AG04450 (cell line): ENCODE measurements around the gene MASP1. TPM values are rescaled to one million over a fixed set of nuclear protein-coding genes. Genes with fewer than 3 reads are reported as not detected.

Experiments
- CTCF ChIA-PET: fragments of 300-600, 350-600 bp; formaldehyde crosslinking; extraction: SDS; loops from one replicate; lab custom pipeline; 2022; ENCODE audit warnings: antibody characterized with exemption, inconsistent platforms; lab: Charles Lee
- POLR2A ChIA-PET: fragments of 350-600 bp; formaldehyde crosslinking; extraction: SDS; loops from one replicate; lab custom pipeline; 2021; ENCODE audit warnings: antibody characterized with exemption, inconsistent platforms; lab: Yijun Ruan, JAX
- DNase-seq: peaks from one replicate; pipeline ENCODE4 v3.0.0-alpha.2; 2011; ENCODE audit warnings: low read depth, low spot score
- H3K27ac ChIP-seq: one replicate; pipeline ENCODE4 v1.5.1; 2012; ENCODE audit warnings: low read depth, low read length, control low read depth
- H3K27me3 ChIP-seq: one replicate; pipeline ENCODE4 v1.6.0; 2012; ENCODE audit warnings: low read length; ENCODE audit not compliant: control insufficient read depth, insufficient read depth
- H3K4me3 ChIP-seq: 2 replicates; pipeline ENCODE4 v1.5.1; 2011; ENCODE audit warnings: mild to moderate bottlenecking, low read depth, low read length, control low read depth
- H3K9me3 ChIP-seq: 2 replicates; pipeline ENCODE4 v1.5.1; 2012; ENCODE audit warnings: low read length; ENCODE audit not compliant: control insufficient read depth, insufficient read depth
- polyA plus RNA-seq: library from polyadenylated mRNA; depleted of rRNA; stranded (reverse); fragments of >200 nt; gene quantifications from 2 replicates; pipeline ENCODE4 v1.2.3, GENCODE V29; 2011
- TF ChIP-seq, protein P1 (sequence below): IDR thresholded peaks from 2 replicates; pipeline ENCODE4 v1.5.1; 2011; ENCODE audit warnings: low read depth, low read length, control low read depth, inconsistent platforms

The MASP1 gene
- polyA plus RNA-seq, 1 experiment, result 80.7 TPM

DNA sequence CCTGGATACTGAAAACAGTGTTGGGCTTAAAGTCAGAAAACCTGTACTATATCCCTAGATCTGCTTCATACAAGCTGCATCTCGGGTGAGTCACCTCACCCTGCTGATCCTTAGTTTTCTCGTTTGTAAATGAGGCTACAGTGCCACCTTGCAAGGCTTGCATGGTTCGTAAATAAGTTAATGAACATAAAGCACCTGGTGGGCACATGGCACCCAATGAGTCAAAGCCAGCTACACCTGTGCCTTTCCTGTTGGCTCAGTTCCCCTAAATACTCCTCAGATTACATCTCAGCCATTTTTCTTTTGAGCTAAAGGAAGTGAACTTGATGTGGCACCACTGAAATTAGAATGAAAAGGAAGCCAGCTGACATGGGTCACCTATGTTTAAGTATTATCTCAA, 67.7 kb downstream of the MASP1 start:
- POLR2A ChIA-PET, result interaction anchor here (1.6 kb wide), 1 partner anchor 40 kb away, joined by 5 read pairs; no protein-coding TSS in a partner anchor
- H3K9me3 ChIP-seq, result no peaks in the 10 kb centered on the region
- H3K4me3 ChIP-seq, result no peak overlapping the region
- no peak overlapping the region for H3K27ac ChIP-seq
- CTCF ChIA-PET, result interaction anchor here (0.9 to 13.5 kb wide), 7 partner anchors 9 to 491 kb away, joined by 3 to 286 read pairs (median 7); no protein-coding TSS in a partner anchor
- TF ChIP-seq, protein P1, sequence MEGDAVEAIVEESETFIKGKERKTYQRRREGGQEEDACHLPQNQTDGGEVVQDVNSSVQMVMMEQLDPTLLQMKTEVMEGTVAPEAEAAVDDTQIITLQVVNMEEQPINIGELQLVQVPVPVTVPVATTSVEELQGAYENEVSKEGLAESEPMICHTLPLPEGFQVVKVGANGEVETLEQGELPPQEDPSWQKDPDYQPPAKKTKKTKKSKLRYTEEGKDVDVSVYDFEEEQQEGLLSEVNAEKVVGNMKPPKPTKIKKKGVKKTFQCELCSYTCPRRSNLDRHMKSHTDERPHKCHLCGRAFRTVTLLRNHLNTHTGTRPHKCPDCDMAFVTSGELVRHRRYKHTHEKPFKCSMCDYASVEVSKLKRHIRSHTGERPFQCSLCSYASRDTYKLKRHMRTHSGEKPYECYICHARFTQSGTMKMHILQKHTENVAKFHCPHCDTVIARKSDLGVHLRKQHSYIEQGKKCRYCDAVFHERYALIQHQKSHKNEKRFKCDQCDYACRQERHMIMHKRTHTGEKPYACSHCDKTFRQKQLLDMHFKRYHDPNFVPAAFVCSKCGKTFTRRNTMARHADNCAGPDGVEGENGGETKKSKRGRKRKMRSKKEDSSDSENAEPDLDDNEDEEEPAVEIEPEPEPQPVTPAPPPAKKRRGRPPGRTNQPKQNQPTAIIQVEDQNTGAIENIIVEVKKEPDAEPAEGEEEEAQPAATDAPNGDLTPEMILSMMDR, result no peak
- DNase-seq, result no peak
- H3K27me3 ChIP-seq, result no peaks in the 10 kb centered on the region

- no peak overlapping the region for H3K4me3 ChIP-seq
- ChIA-PET POLR2A (no interaction called here), CTCF (interaction anchor here (0.9 to 13.5 kb wide), 6 partner anchors 10 to 492 kb away, joined by 3 to 286 read pairs (median 8); no protein-coding TSS in a partner anchor)
- no peak overlapping the region for H3K27ac ChIP-seq
- TF ChIP-seq, protein P1, result no peak
- no peaks in the 10 kb centered on the region for H3K27me3 ChIP-seq
- no peaks in the 10 kb centered on the region for H3K9me3 ChIP-seq
- no peak for DNase-seq
These were observed 68.7 kb downstream of the MASP1 start for GRCh38 chr3:187222801-187223200.

DNA sequence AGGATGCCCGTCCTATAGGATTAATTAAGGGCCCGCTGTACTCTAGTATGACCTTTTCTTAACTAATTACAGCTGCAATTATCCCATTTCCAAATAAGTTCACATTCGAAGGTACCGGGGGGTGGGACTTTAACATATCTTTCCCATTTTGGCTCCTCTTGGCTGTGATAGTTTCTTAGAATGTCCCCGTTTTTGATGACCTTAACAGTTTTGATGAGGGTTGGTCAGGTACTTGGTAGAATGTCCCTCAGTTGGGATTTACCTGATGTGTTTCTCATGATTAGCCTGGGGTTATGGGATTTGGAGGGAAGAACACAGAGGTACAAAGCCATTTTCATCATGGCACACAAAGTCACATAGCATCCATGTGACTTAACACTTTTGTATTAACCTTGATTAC, 76.1 kb downstream of the MASP1 start:
- no peak overlapping the region for H3K4me3 ChIP-seq
- H3K27ac ChIP-seq, result no peak overlapping the region
- ChIA-PET CTCF (interaction anchor here (0.6 to 13.5 kb wide), 4 partner anchors 13 to 465 kb away, joined by 3 to 241 read pairs (median 6); no protein-coding TSS in a partner anchor), POLR2A (no interaction called here)
- H3K27me3 ChIP-seq, result no peaks in the 10 kb centered on the region
- TF ChIP-seq, protein P1, result no peak
- no peaks in the 10 kb centered on the region for H3K9me3 ChIP-seq
- DNase-seq, result no peak

DNA sequence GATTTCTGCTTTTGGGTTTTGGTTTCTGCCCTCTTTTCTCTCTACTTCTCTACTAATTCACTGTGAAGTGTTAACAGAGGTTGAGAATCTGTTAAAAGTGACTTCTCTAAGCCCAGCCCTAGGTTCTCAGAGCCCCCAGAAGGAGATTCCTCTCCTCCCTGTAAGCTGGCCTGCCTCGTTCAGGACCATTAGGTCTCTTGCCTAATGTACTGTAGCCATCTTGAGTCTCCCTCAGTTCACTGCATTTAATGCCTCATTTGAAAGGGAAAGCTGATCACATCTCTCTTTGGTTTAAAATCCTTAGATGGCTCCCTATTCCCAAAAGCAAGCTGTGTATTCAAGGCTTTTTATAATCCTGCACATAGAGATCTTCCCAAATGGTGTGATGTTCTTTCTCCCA, 77.9 kb downstream of the MASP1 start:
- Histone ChIP-seq H3K9me3 (no peaks in the 10 kb centered on the region), H3K27me3 (no peaks in the 10 kb centered on the region), H3K27ac (no peak overlapping the region), H3K4me3 (no peak overlapping the region)
- CTCF ChIA-PET, result interaction anchor here (1.0 kb wide), 2 partner anchors 74 to 106 kb away, joined by 3 read pairs; no protein-coding TSS in a partner anchor
- DNase-seq, result no peak
- POLR2A ChIA-PET, result interaction anchor here (0.8 kb wide), 1 partner anchor 14 kb away, joined by 4 read pairs; no protein-coding TSS in a partner anchor
- TF ChIP-seq, protein P1, result no peak

GRCh38 chr3:187212705-187213104, 78.8 kb downstream of the MASP1 start:
- TF ChIP-seq, protein P1, result no peak
- CTCF ChIA-PET, result interaction anchor here (0.9 to 4.1 kb wide), 3 partner anchors 47 to 404 kb away, joined by 3 to 29 read pairs (median 3); no protein-coding TSS in a partner anchor
- no peaks in the 10 kb centered on the region for H3K27me3 ChIP-seq
- POLR2A ChIA-PET, result no interaction called here
- DNase-seq, result no peak
- H3K9me3 ChIP-seq, result no peaks in the 10 kb centered on the region
- no peak overlapping the region for H3K4me3 ChIP-seq
- no peak overlapping the region for H3K27ac ChIP-seq
